ENCODE data around the gene ANGPTL3.

Gene ANGPTL3

GRCh38 chr1:62628506-62628905 is 31.2 kb downstream of the ANGPTL3 start:
- DNase-seq = no peak

DNA sequence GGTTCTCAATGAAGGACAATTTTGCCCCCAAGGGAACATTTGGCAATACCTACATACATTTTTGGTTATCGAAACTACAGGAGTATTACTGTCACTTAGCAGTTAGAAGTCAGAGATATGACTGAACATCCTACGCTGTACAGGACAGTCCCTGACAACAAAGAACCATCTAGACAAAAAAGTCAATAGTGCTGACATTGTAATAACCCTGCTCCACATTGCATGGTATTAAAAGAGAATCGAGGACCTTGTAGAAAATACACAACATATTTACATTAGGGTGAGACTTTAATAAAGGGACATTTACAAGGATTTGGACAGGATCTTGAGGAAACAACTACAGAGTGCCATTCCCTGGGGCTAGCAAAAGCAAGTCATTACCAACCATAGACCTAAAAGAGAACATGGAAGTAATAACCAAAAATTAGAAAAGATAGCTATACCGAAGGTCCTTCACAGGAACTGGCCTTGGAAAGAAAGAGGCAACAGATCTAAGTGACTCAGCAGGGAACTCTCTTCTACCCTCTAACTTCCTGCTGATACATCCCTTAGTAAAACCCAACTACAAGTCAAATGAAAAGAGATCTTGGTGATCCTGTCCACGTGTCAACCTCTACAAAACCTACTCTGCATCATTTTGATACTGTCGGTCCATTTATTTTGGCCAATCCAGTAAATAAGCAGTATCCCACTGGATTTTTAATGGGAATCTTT is 40.2 kb downstream of the ANGPTL3 start:
- no peak for DNase-seq

DNA sequence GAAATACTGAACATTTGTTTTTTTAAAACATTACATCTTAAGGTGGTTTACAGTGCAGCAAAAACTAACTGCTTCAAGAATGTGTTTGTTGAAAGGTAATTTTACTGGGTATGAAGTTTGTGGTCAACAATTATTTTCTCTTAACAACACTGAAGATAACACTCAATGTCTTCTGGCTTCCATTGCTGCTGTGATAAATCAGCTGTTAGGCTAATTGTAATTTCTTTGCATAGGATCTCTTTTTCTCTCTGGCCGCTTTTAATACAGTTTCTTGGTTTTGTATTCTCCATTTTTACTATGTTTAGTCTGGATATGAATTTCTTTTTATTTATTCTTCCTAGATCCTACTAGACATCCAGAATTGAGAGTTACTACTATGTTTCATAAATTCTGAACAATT is 46.0 kb downstream of the ANGPTL3 start:
- no peak for DNase-seq

DNA sequence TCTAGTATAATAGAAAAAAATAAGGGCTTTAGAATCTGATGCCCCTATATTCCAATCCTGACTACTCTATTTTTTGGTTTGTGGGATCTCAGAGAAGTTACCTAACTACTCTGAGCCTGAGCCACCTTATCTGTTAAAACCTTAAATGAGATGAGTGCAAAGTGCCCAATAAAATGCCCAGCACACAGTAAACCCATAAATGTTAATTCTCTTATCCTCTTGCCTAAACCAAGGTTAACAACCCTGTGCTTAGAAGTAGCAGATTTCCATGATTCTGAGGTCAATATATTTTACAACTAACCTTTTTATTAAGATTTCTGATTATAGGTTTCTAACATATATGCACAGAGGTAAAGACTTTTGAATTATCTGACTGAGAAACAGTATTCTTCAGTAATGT is 55.1 kb downstream of the ANGPTL3 start:
- no peak for DNase-seq

DNA sequence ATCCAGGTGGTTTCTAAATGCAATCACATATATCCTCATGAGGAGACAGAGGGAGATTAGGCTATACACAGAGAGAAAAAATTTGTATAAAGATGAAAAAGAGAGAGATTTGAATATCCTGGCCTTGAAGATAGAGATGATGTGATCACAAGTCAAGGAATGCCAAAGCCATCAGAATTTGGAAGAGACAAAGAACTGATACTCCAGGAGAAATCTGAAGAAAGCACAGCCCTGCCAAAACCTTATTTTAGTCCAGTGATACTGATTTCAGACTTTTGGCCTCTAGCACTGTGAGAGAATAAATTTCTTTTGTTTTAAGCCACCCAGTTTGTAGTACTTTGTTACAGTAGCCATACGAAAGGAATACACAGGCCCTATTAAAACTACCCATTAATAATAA is 57.4 kb downstream of the ANGPTL3 start:
- no peak for DNase-seq

Measured in CD4-positive, alpha-beta T cell treated with Interleukin-17A for 4 hours (primary cell).